SK-N-MC (cell line): ENCODE measurements around the gene GNAS-AS1.

Experiments used
- EZH2 ChIP-seq: fragments of 200-600 bp; sonication (generic); IDR thresholded peaks from one replicate; pipeline ENCODE4 v1.6.1; 2017; ENCODE audit warnings: antibody characterized with exemption
- FOXP2 ChIP-seq: optimal IDR thresholded peaks from 2 replicates; pipeline ENCODE3; 2011; ENCODE audit warnings: mild to moderate bottlenecking, moderate library complexity; ENCODE audit not compliant: insufficient read depth; ENCODE audit errors: extremely low read length, control extremely low read depth
- POLR2AphosphoS5 ChIP-seq: IDR thresholded peaks from 2 replicates; pipeline ENCODE4 v1.6.1; 2012; ENCODE audit warnings: mild to moderate bottlenecking, low read depth, low read length, borderline replicate concordance

DNA sequence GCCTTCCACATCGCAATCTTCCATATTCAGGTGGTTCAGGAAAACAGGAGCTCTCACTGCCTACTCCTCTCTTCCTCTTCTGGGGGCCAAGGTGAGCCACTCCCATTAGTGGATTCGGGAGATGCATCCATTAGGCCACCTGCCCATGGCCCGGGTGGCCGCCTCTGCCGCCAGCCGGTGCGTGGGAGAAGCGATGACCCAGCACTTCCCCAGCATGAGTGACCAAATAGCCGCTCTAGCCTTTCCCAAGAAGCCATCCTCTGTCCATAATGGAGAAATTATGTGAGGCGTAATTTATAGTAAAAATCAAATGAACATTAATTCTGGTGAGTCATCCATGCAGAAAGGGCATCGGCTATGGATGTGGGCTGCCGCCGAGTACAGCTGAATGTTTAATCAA lies 39.4 kb downstream of the GNAS-AS1 start:
- no peak for TF ChIP-seq EZH2
- no peak for TF ChIP-seq POLR2AphosphoS5
- TF ChIP-seq FOXP2, result no peak
